Measurements from ENCODE around the gene HRH3. TPM values are rescaled to one million over a fixed set of nuclear protein-coding genes. Genes with fewer than 3 reads are reported as not detected.

HRH3 gene
- total and polyA plus RNA-seq, 2 donors (not counting 1 experiment from before 2014, with no cell fraction given): not detected

Other genes starting within 250 kb of the HRH3 start
- gene TAF4, start 154.4 kb downstream of the HRH3 start, total RNA-seq: 36.9 and 39.5 TPM in 2 replicates
- gene TAF4, start 154.4 kb downstream of the HRH3 start, polyA plus RNA-seq: 13.9 and 20.2 TPM in 2 replicates
- 52.8 and 55.0 TPM in 2 replicates for gene LSM14B, start 97.8 kb downstream of the HRH3 start, total RNA-seq
- gene LSM14B, start 97.8 kb downstream of the HRH3 start, polyA plus RNA-seq: 26.8 and 33.1 TPM in 2 replicates
- 140 TPM in 2 replicates for gene PSMA7, start 76.9 kb downstream of the HRH3 start, total RNA-seq
- 252 and 368 TPM in 2 replicates for gene PSMA7, start 76.9 kb downstream of the HRH3 start, polyA plus RNA-seq
- 20.7 and 22.0 TPM in 2 replicates for gene SS18L1, start 76.5 kb downstream of the HRH3 start, total RNA-seq
- 14.9 and 15.4 TPM in 2 replicates for gene SS18L1, start 76.5 kb downstream of the HRH3 start, polyA plus RNA-seq
- 47.6 and 48.4 TPM in 2 replicates for gene MTG2, start 37.2 kb downstream of the HRH3 start, total RNA-seq
- gene MTG2, start 37.2 kb downstream of the HRH3 start, polyA plus RNA-seq: 24.9 and 29.6 TPM in 2 replicates
- 74.3 and 76.6 TPM in 2 replicates for gene OSBPL2, start 18.2 kb upstream of the HRH3 start, total RNA-seq
- 28.1 and 53.3 TPM in 2 replicates for gene OSBPL2, start 18.2 kb upstream of the HRH3 start, polyA plus RNA-seq
- gene ADRM1, start 82.7 kb upstream of the HRH3 start, total RNA-seq: 64.2 and 73.9 TPM in 2 replicates
- 63.3 and 87.2 TPM in 2 replicates for gene ADRM1, start 82.7 kb upstream of the HRH3 start, polyA plus RNA-seq
- gene LAMA5, start 147.0 kb upstream of the HRH3 start, total RNA-seq: 83.5 and 89.7 TPM in 2 replicates
- gene LAMA5, start 147.0 kb upstream of the HRH3 start, polyA plus RNA-seq: 25.6 and 52.9 TPM in 2 replicates
- gene RPS21, start 166.8 kb upstream of the HRH3 start, total RNA-seq: 2,429 and 2,653 TPM in 2 replicates
- gene RPS21, start 166.8 kb upstream of the HRH3 start, polyA plus RNA-seq: 9,603 and 17,028 TPM in 2 replicates
- gene CABLES2, start 187.0 kb upstream of the HRH3 start, total RNA-seq: 8.2 and 8.6 TPM in 2 replicates
- gene CABLES2, start 187.0 kb upstream of the HRH3 start, polyA plus RNA-seq: 4.8 and 6.1 TPM in 2 replicates
- gene RBBP8NL, start 207.3 kb upstream of the HRH3 start, total RNA-seq: not detected in 2 replicates
- not detected in 2 replicates for gene RBBP8NL, start 207.3 kb upstream of the HRH3 start, polyA plus RNA-seq

Measured in B cell (primary cell).